NCI-H2107 treated with DMSO at 0.1 percent for 48 hours (cell line): ENCODE results near the gene NACA2.
"Not testable (repeated sequence)": the region's sequence is repeated elsewhere in the genome, so short reads cannot be mapped to it uniquely, and the experiment has no call there.

Source experiments
- DNase-seq: peaks from one replicate; lab custom pipeline; 2025; ENCODE audit not compliant: unreplicated experiment; lab: John Stamatoyannopoulos, UW

NACA2 gene

GRCh38 chr17:61579347-61579746 lies 11.7 kb downstream of the NACA2 start:
- DNase-seq: no peak

GRCh38 chr17:61578645-61579044 lies 12.4 kb downstream of the NACA2 start:
- no peak for DNase-seq

DNA sequence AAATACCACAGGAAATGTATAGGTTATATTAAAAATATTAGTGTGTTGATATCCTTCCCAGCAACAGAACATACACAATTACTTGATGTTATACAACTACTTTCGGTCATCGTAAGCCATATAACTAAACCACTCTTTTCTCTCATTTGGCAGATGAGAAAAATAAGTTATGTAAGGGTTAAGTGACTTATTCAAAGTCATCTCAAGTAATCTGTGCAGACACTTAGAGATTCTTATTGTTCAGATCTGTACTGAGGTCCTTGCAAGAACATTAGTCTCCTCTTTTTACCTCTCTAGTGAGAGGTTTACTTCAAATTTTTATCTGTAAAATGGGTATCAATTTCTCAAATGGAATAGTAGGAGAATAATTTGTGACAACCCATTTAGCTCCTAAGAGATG lies 15.0 kb downstream of the NACA2 start:
- no peak for DNase-seq

GRCh38 chr17:61575352-61575975 lies 15.6 kb downstream of the NACA2 start:
- DNase-seq: no peak

- DNase-seq: no peak
Measured at GRCh38 chr17:61574542-61575351, 16.3 kb downstream of the NACA2 start.

GRCh38 chr17:61572547-61572946 lies 18.5 kb downstream of the NACA2 start:
- not testable (repeated sequence) for DNase-seq

GRCh38 chr17:61571624-61572023 lies 19.4 kb downstream of the NACA2 start:
- DNase-seq: no peak

- DNase-seq: no peak
Measured at GRCh38 chr17:61570118-61570517, 20.9 kb downstream of the NACA2 start.

DNA sequence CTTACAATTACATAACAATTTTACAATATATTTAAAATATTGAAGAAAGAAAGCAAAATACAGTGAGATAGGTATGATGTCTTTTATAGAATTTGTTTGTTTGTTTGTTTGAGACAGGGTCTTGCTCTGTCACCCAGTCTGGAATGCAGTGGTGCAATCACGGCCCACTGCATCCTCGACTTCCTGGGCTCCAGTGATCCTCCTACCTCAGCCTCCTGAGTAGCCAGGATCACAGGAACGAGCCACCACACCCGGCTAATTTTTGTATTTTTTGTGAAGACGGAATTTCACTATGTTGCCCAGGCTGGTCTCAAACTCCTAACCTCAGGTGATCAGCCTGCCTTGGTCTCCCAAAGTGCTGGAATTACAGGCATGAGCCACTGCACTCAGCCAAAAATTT lies 21.5 kb downstream of the NACA2 start:
- not testable (repeated sequence) for DNase-seq

GRCh38 chr17:61568219-61569072 lies 22.6 kb downstream of the NACA2 start:
- DNase-seq: no peak

DNA sequence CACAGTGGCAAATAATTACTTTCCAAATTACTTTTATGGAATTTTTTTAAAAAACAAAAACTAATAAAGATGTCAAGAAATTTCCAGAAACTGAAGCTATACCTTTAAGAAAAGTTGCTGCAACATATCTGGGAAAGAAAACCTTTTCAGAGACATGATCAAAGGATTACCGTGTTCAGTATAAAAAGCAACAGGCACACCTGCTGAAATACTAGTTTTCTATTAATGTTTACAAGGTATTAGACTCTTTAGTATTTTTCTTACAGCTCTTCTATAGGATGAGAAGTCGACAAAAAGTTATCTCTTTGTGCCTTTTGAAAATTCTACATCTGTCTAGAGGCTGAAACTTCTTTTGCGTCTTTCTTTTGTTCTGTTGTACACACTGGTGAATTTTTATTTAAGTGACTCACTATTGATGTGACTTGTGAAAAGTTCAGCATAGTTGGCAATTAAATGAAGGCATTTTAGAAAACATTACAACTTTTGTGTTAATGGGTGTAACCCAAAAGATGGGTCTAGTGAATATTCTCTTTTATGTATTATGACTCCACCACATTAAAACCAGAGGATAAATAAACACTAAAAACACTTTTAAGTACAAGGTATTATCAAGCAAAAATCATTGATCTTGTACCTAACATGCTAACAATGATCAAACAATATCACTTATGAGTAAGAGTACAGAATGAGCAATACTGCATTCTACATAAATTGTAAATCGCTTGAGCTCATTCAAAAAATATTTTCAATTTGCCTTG lies 23.8 kb downstream of the NACA2 start:
- no peak for DNase-seq

GRCh38 chr17:61566448-61566847 lies 24.6 kb downstream of the NACA2 start:
- not testable (repeated sequence) for DNase-seq

- DNase-seq: not testable (repeated sequence)
Measured at GRCh38 chr17:61565850-61566249, 25.2 kb downstream of the NACA2 start.

GRCh38 chr17:61565213-61565612 lies 25.8 kb downstream of the NACA2 start:
- DNase-seq: no peak

DNA sequence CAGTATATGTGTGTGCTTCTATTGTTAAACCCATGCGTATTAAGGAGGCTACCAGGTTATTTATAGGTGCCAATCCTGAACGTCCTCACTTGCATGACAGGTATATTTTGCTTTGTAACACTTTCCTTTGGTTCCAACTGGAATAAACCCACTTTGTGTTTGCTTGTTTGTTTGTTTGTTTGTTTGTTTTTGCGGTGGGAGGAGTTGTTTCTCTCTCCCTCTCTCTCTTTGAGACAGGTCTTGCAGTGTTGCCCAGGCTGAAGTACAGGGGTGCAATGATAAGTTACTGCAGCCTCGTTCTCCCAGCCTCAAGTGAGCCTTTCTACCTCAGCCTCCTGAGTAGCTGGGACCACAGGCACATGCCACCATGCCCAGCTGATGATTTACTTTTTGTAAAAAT lies 28.7 kb downstream of the NACA2 start:
- DNase-seq: no peak

DNA sequence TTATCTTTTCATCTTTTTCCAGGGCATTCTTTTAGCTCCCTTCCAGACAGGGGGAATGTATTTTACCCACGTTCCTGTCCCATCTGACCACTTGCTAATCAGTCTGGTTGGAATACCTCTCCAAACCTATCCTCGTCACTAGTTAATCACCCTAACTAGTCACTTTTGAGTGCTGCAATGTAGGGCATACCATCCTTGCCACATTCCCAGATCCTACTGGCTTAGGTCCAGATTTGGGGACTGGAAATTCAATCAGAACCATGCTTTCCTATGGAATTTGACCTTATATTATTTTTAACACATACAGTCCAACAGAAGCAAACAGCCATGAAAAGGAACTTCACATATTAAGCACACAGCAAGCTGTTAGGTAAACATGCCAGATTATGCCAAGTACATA lies 29.7 kb downstream of the NACA2 start:
- DNase-seq: no peak

DNA sequence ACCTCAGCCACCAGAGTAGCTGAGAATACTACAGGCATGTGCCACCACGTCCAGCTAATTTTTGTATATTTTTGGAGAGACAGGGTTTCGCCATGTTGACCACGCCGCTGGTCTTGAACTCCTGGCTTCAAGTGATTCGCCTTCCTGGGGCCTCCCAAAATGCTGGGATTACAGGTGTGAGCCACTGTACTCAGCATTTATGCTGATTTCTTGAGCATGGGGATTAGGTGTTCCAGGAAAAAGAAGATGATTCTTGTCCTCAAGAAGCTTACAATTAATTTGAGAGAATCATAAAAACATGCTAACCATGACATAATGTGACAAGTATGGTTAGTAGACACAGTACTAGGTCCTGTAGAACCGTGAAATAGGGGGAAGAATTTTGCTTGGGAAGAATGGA lies 30.9 kb downstream of the NACA2 start:
- no peak for DNase-seq

DNA sequence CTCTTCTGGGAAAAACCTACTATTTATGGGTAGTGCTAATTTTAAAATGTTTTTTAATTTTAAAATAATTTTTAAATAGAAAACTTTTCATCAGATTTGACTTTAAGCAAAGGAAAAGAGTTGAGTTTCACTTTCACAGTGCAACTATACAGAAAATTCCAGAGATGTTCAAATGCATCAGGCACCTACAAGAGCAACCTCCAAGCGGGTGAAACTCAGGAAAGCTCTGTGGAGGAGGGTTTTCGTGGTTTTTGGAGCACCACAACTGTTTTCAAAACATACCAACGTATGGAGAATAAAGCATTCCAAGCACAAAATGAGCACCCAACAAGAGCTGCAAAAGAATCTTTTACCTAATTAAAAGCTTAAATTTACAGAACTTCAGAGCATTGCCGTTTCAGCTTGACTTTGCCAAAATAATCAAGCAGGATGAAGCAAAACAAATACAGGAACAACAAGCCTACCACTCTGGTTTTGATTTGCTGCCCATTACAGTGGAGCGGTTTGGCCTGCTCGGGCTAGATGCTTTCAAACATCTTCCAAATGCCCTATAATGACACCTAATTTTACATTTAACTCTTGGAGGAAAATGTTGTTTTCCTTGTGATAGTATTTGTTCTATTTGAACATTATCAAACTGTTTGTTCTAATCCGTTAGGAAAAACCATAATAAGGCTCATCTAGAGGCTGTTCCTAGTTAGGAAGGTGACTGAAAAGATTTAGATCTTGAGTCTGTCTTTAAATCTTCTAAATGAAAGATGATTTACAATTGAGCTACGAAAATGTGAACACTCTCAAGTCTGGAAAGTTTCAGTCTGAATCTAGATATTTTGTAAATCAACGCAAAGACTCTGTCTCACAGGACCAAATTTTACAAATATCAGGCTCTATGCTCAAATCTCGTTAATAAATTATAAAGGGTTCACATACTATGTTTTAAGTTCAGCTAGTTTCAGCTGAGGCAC lies 34.5 kb downstream of the NACA2 start:
- DNase-seq: no peak

DNA sequence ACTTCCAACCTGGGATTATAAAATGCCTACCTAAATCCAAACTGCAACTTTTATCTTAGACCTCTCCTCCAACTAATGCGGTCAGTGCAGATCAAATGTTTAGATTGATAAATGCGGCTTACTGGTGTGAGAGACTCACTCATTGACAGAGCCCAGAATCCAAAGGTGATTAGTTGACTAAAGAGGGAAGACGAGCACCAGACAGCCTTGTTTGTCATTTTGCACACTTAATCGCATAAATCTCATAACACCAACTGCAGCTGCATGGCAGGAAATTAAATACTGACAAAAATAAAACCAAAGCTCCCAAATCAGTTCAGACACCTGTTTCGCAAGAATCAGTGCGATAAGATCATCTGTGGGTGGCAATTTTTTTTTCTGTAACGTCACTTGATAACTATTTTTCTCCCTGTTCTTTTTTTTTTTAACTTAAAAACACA lies 35.9 kb downstream of the NACA2 start:
- DNase-seq: no peak

DNA sequence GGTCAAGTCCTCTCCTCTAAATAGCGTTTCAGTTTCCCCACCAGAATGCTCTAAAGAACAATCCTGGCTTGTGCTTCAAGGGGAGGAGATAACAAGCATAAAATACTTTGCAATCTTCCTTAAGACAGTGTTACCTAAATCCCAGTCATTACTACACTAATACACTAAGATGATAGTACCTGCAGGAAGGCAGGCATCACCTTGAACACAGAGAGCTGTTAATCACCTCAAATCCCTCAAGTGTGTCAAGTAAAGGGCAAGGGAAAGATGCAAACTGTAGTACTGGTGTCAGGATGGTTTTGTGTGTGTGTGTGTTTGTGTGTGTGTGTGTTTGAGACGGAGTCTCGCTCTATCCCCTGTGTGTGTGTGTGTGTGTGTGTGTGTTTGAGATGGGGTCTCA lies 36.8 kb downstream of the NACA2 start:
- DNase-seq: no peak
